DMS 273 (cell line): ENCODE results near the gene IFIH1.
A peak's percentile ranks its signal among the peaks of the same experiment; 100 is the strongest.

Source experiments
- DNase-seq: peaks from one replicate; lab custom pipeline; 2025; ENCODE audit not compliant: unreplicated experiment; lab: John Stamatoyannopoulos, UW

The IFIH1 gene

GRCh38 chr2:162219426-162219825 lies 99.1 kb downstream of the IFIH1 start:
- DNase-seq = no peak

DNA sequence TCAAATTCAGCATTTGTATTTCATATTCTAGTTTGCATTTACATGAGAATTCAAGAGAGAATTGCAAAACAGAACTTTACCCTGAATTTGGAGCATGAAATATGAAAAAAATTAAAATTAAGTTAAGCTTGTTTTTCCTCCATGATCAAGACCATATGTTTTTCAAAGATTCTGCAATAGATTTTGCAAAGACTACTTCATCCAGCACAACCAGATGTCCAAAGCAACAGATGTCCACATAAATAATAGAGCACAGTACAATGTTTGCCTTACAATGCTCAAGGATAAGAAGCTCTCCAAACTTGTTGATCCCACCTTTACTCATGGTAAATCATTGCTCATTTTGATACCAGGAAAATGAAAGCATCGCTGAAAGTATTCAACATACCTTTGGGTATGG lies 100.9 kb downstream of the IFIH1 start:
- peak; percentile 51 for DNase-seq
